Measurements from ENCODE around the gene CD19.
A peak's percentile ranks its signal among the peaks of the same experiment; 100 is the strongest.
"Not testable (repeated sequence)": the region's sequence is repeated elsewhere in the genome, so short reads cannot be mapped to it uniquely, and the experiment has no call there.

Gene CD19

GRCh38 chr16:28910086-28911031 is 21.4 kb upstream of the CD19 start:
- no peak for DNase-seq

DNA sequence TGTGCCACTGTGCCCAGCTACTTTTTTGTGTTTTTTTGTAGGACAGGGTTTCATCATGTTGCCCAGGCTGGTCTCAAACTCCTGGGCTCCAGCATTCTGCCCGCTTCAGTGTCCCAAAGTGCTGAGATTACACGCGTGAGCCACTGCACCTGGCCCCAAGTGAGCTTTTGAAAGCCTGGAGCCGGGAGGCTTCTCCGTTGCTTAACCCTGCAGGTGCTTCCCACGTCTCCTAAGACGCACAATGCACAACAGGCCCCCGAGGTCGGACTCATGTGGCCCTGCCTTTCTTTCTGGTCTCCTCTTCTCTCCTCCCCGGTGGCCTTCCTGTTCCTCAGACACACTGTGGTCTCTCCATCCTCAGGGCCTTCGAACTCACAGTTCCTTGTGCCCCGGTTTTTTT is 19.2 kb upstream of the CD19 start:
- DNase-seq, result no peak

DNA sequence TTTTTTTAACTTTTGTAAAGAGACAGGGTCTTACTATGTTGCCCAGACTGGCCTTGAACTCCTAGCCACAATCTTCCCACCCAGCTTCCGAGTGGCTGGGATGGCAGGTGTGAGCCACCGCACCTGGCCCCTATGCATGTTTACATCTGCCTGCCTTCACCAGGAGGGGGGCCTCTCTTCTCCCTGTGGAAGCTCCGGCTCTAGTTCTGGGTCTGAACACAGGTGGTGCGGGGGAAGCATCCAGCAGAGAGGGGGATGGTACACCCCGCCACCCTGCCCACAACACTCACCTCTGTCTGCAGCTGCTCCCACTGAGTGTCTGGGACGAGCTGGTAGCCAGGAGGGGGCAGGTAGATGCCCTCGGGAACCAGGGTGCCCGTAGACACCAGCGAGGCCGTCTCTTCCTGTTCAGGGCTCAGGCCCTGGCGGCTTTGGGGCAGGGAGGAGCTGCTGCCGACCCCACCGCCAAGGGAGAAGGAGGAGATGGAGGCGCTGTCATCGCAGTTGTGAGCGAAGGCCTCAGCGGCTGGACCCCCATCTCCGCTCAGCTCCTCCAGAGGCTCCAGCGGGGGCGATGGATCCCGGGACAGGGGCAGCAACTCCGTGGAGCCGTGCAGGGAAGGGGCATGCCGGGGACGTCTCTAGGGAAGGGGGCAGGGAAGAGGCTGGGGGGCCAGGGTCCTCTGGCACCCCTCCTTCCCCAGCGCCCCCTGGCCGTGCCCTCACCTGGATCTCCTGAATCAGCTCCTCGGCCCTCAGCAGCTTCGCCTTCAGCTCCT is 17.6 kb upstream of the CD19 start:
- no peak for DNase-seq

DNA sequence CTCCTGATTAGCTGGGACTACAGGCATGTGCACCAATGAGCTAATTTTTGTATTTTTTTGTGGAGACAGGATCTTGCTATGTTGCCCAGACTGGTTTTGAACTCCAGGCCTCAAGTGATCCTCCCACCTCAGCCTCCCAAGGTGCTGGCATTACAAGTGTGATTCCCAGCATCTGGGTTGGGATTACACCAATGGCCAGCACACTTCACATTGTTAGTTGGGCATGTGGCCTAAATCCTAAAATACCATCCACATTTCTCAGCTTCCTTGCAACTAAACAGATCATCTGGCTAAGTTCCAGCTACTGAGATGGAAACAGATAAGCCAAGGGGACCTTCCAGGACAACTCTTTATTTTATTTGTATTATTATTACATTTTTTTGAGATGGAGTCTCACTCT is 16.6 kb upstream of the CD19 start:
- DNase-seq, result no peak

DNA sequence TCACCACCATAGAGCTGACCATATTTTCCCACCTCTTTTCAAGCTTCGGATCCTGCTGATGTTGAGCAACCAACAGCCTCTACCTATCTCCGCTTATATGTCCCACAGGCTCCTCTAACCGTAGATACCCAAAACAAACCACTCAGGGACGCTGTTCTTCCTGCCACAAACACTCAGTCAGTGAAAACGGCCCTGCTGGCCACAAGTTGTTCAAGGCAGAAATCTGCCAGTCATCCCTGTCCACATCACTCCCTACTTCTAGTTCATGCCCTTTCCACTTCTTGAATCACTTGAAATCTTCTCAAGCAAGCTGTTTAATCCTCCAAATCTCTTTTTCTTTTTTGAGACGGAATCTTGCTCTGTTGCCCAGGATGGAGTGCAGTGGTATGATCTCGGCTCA is 14.7 kb upstream of the CD19 start:
- DNase-seq, result no peak

DNA sequence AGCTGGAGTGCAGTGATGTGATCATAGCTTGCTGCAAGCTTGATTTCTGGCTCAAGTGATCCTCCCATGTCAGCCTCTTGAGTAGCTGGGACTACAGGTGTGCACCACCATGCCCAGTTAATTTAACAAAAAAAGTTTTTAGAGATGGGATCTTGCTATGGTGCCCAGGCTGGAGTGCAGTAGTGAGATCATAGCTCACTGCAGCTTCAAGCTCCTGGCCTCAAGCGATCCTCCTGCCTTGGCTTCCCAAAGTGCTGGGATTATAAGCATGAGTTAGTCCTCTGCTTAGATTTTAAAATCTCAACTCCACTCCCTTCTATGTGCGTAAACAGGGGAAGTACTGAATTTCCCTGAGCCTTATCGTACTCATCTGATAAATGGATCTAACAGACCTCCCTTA is 13.1 kb upstream of the CD19 start:
- no peak for DNase-seq

DNA sequence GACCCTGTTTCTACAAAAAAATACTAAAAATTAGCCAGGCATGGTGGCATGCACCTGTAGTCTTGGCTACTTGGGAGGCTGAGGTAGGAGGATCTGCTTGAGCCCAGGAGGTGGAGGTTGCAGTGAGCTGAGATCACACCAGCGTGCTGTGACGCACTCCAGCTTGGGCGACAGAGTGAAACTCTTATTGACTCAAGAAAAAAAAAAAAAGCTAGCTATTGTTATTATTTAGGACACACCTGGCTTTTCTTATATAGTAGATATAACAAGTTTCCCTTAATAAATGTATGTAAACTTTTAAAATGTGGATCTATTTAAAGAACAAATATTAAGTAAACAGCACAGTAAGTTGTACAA is 8.6 kb upstream of the CD19 start:
- no peak for DNase-seq

DNA sequence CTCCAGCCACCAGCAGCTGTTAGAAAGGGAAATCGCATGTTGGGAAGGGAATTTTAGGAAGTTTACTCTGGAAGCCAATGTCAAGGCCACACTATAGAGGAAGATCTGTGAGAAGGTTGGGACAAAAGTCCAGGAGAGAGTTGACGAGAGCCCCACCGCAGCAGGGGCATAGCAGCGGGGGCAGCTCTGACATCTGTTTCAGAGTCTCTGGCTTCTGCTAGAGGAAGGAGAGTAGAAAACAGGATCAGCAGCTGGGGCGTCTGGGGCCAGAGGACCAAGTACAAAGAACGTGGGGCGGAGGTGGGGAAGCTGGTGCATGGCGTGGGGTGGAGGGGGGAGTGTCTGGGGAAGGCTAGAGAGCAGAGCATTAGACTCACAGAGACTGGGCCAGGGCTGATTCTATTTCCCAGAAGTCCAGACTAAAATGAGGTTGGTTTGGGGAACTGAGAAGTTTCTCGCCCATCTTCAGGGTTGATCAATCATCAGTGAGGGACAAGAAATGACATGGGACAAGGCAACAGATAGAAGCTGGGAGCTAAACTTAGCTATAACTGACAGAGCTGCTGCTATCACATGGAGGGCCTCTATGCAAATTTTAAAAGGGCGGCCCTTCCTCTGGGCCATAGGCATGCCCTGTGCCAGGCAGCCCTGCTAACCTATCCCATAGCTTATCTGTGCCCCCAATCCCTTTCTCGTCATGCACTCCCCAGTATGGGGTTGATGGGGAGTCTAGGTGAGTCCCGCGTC is 7.9 kb upstream of the CD19 start:
- no peak for DNase-seq

DNA sequence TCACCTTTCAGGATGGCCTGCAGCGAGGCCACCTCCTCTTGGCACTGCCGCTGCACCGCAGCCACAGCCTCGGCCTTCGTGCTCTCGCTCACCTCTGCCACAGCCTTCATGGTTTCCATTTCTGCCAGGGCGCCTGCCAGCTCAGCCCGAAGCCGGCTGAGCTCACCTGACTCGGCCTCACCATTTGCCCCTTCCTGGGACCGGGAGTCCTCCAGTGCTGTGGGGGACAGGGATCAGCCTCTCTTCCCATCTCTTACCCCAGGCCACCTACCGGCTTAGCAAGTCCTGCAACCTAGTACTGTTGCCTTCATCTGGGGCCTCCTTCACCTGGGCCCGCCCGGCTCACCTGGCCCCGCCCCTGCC is 7.4 kb upstream of the CD19 start:
- no peak for DNase-seq

DNA sequence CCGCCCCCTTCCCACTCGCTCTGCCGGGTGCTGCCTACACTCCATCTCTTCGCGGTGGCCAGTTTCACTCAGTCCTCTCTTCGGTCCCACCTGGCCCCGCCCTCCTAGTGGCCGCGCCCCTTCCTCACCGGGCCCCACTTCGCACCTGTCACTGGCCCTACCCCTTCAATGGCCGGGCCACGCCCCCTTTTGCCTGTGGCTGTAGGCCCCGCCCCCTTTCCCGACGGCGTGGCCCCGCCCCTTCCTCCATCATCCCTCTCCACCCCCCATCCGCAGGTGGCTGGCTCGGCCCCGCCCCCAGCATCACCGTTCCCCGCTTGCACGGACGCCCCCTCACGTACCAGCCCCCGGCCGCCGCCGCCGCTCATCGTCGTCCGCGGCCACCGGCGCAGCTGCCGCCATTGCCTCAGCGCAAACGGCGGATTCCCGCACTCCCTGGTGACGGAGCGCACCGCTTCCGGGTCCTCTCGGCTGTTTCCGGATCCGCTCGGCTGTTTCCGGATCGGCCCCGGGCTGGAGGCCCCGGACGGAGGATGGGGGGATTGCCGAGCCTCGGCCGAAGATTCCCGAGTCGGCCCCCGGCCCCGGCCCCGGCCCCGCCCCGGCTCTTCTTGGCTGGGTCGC is 6.9 kb upstream of the CD19 start, which contains the start of gene RABEP2:
Gene RABEP2, minus strand, starts transcription at position 477 of the 624 bp plus-strand sequence. Its CDS starts 75 bp downstream, at position 402.
- DNase-seq, result peak; percentile 80 to 81

GRCh38 chr16:28925386-28926228 is 6.2 kb upstream of the CD19 start:
- DNase-seq, result peak in 1 of 2 experiments; percentile 26

DNA sequence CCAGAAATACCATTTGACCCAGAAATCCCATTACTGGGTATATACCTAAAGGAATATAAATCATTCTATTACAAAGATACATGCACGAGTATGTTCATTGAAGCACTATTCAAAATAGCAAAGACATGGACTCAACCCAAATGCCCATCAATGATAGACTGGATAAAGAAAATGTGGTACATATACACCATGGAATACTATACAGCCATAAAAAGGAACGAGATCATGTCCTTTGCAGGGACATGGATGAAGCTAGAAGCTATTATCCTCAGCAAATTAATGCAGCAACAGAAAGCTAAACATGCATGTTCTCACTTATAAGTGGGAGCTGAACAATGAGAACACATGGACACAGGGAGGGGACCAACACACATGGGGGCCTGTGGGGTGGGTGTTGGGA is 5.5 kb upstream of the CD19 start:
- DNase-seq, result not testable (repeated sequence)

DNA sequence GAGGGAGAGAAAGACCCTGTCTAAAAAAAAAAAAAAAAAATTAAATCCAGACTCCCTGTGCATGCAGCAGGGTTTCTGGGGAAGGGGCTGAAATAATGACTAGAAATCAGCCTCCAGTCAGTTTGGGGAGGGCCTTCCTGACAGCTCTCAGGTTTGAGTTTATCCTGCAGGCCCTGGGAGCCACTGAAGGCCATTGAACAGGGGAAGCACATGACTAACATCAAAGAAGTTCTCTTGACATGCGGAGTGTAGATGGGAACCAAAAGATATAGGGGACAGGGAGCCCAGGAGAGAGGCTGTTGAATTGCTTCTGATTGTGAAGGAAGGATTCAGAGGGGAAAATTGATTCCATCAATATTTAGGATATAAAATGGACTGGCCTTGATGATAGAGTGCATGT is 4.0 kb upstream of the CD19 start:
- no peak for DNase-seq

DNA sequence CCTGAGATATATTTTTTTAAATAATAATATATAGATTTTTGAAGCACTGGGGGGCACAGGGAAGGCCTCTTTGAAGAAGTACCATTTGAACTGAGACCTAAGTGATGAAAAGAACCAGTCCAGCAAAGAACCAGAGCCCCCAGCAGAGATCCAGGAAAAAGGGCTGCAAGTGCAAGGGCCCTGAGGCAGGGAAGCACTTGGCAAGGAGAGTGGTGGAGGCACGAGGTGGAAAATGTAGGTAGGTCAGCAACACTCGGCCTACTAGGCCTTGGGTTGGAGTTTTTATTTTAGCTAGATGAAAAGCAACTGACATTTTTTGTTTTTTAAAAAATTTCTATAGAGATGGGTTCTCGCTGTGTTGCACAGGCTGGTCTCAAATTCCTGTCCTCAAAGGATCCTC is 1.6 kb upstream of the CD19 start:
- no peak for DNase-seq

DNA sequence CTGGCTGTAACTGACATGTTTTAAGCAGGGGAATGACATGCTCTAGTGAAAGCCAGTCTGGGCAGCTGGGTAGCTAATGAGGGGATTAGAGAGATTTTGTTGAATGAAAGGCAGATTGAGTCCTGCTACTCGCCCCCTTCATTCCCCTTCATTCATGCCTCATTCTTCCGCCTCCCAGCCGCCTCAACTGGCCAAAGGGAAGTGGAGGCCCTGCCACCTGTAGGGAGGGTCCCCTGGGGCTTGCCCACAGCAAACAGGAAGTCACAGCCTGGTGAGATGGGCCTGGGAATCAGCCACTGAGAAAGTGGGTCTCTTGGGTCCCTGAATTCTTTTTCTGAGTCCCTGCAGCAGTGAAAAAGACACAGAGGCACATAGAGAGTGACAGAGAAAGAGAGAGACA is 1.1 kb upstream of the CD19 start:
- no peak for DNase-seq

- DNase-seq, result no peak
Observed at GRCh38 chr16:28932339-28933141, 769 bp downstream of the CD19 start.

DNA sequence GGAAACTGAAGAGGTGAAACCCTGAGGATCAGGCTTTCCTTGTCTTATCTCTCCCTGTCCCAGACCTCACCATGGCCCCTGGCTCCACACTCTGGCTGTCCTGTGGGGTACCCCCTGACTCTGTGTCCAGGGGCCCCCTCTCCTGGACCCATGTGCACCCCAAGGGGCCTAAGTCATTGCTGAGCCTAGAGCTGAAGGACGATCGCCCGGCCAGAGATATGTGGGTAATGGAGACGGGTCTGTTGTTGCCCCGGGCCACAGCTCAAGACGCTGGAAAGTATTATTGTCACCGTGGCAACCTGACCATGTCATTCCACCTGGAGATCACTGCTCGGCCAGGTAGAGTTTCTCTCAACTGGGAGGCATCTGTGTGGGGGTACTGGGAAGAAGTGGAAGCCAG is 1.4 kb downstream of the CD19 start:
- DNase-seq, result no peak

DNA sequence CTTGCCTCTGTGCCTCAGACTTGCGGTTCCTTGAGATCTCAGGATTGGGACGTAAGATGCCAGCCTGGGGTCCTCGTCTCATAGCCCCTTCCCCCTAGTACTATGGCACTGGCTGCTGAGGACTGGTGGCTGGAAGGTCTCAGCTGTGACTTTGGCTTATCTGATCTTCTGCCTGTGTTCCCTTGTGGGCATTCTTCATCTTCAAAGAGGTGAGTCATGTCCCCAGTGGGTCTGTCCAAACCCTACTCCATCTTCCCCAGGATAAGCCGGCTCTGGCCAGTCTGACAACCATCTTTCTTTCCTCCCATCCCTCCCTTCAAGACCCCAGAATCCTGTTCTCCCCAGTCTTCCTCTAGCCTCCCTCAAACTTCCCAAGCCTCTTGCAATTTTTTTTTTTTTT is 3.6 kb downstream of the CD19 start:
- DNase-seq, result no peak

DNA sequence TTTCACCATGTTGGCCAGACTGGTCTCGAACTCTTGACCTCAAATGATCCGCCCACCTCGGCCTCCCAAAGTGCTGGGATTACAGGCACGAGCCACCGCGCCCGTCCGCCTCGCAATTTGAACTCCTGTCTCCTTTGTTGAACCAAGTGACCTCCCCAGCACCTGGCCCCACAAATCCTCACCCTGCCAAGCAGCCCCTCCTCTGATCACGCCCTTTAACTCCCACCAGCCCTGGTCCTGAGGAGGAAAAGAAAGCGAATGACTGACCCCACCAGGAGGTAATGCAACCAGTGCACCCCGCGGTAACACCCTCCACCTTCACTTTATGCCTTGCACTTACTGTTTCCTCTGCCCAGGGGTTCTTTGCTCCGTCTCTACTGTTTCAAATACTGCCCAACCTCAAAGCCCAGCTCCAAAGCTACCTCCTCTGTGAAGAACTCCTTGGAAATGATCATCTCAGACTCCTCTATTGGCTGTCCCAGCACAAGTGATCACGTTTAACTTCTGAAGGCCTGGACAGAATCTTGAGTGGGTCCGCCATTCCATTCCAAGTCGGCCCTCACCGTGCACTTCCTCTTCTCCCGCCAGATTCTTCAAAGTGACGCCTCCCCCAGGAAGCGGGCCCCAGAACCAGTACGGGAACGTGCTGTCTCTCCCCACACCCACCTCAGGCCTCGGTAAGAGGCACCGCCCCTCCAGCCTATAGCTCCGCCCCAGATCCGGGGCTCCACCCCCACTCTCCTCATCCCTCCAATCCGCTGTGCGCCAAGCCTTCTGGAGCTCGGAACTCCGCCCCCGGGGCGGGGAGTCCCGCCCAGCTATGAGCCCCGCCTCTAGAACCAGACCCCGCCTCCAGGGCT is 4.4 kb downstream of the CD19 start:
- peak; percentile 19 to 36 for DNase-seq

- no peak for DNase-seq
Observed at GRCh38 chr16:28936784-28937155, 5.0 kb downstream of the CD19 start.

Data from NCI-H187 (cell line).